B cell (primary cell): ENCODE data around the gene ERC2. TPM values are rescaled to one million over a fixed set of nuclear protein-coding genes. Genes with fewer than 3 reads are reported as not detected.

Experiments
- ATAC-seq: fragments of 200-7000 bp; cut with Tn5 transposase; one replicate; pipeline ENCODE4 v1.10.0; 2021; ENCODE audit warnings: low read depth, mild to moderate bottlenecking, moderate number of reproducible peaks, moderate library complexity
- CTCF ChIA-PET: fragments of 350-600 bp; sonication (Branson Sonifier 250); formaldehyde crosslinking; loops from one replicate; lab custom pipeline; 2021; ENCODE audit warnings: antibody characterized with exemption, inconsistent platforms; lab: Charles Lee
- POLR2A ChIA-PET: fragments of 350-600 bp; sonication (Branson Sonifier 250); formaldehyde crosslinking; loops from one replicate; lab custom pipeline; 2021; ENCODE audit warnings: antibody characterized with exemption; lab: Charles Lee
- DNase-seq: peaks from one replicate; pipeline ENCODE4 v3.0.0; 2013
- H2AFZ ChIP-seq: 2 replicates; pipeline ENCODE4 v1.6.1; 2012; ENCODE audit warnings: mild to moderate bottlenecking, low read depth, low read length; ENCODE audit not compliant: insufficient read depth, poor library complexity, severe bottlenecking
- H3K27ac ChIP-seq, 2 donors: 1 replicate in 1 of 2; 2 replicates in 1 of 2; pipeline ENCODE4 v1.5.1; 2012 to 2013; ENCODE audit warnings: low read length in 2 of 2, mild to moderate bottlenecking in 2 of 2, moderate library complexity in 1 of 2
- H3K27me3 ChIP-seq, 4 experiments: fragments of 200-600 bp in 1 of 4; sonication (generic) in 1 of 4; replicated peaks in 1 of 4; 1 replicate in 2 of 4; 2 replicates in 2 of 4; pipeline versions ENCODE4 v1.6.1 to v1.7.0; 2013 to 2016; ENCODE audit warnings: low read length in 3 of 4, mild to moderate bottlenecking in 2 of 4, mixed read lengths in 1 of 4, moderate library complexity in 1 of 4; ENCODE audit not compliant: insufficient read depth in 4 of 4, control insufficient read depth in 3 of 4; ENCODE audit errors: control extremely low read depth in 1 of 4
- H3K36me3 ChIP-seq, 2 experiments: replicated peaks in 1 of 2; 1 replicate in 1 of 2; 2 replicates in 1 of 2; pipeline versions ENCODE4 v1.6.1 to v1.7.1; 2013; ENCODE audit warnings: low read length in 1 of 2; ENCODE audit not compliant: insufficient read depth in 2 of 2, control insufficient read depth in 1 of 2; ENCODE audit errors: control extremely low read depth in 1 of 2, extremely low read depth in 1 of 2
- H3K4me1 ChIP-seq, 2 donors: fragments of 200-600 bp in 1 of 2; sonication (generic) in 1 of 2; 1 replicate in 1 of 2; 2 replicates in 1 of 2; pipeline versions ENCODE4 v1.5.1 to v1.6.1; 2013 to 2017; ENCODE audit warnings: low read length in 2 of 2; ENCODE audit not compliant: control insufficient read depth in 2 of 2, insufficient read depth in 2 of 2
- H3K4me2 ChIP-seq: replicated peaks from 2 replicates; pipeline ENCODE3; 2012; ENCODE audit warnings: mild to moderate bottlenecking, low read depth, low read length; ENCODE audit not compliant: poor library complexity, severe bottlenecking
- H3K4me3 ChIP-seq, 5 experiments: fragments of 200-600 bp in 1 of 5; sonication (generic) in 1 of 5; 1 replicate in 3 of 5; 2 replicates in 2 of 5; pipeline versions ENCODE4 v1.5.1 to v1.7.0; 2011 to 2016; ENCODE audit warnings: low read length in 4 of 5, mild to moderate bottlenecking in 4 of 5, low read depth in 2 of 5, control low read depth in 1 of 5, moderate library complexity in 1 of 5; ENCODE audit not compliant: insufficient read depth in 1 of 5; ENCODE audit errors: control extremely low read depth in 1 of 5, extremely low read depth in 1 of 5
- H3K79me2 ChIP-seq: fragments of 200-600 bp; sonication (generic); one replicate; pipeline ENCODE4 v1.6.0; 2016; ENCODE audit warnings: low read length; ENCODE audit not compliant: control insufficient read depth, insufficient read depth
- H3K9ac ChIP-seq: fragments of 200-600 bp; sonication (generic); 2 replicates; pipeline ENCODE4 v1.6.1; 2017; ENCODE audit warnings: mild to moderate bottlenecking, low read length, moderate library complexity
- H3K9me3 ChIP-seq, 3 donors: one replicate each; pipeline versions ENCODE4 v1.6.1 to v1.7.1; 2013; ENCODE audit warnings: low read length in 2 of 3; ENCODE audit not compliant: control insufficient read depth in 2 of 3, insufficient read depth in 1 of 3; ENCODE audit errors: control extremely low read depth in 1 of 3
- H4K20me1 ChIP-seq: 2 replicates; pipeline ENCODE4 v1.6.0; 2012; ENCODE audit warnings: mild to moderate bottlenecking, low read length; ENCODE audit not compliant: insufficient read depth, control insufficient read depth, poor library complexity, severe bottlenecking
- H3K27ac Mint-ChIP-seq: one replicate; pipeline ENCODE4 v1.8.0; 2021; ENCODE audit warnings: mixed read lengths
- H3K27me3 Mint-ChIP-seq: one replicate; pipeline ENCODE4 v1.8.0; 2021; ENCODE audit warnings: mixed read lengths
- H3K4me1 Mint-ChIP-seq: one replicate; pipeline ENCODE4 v1.8.0; 2021; ENCODE audit warnings: mixed read lengths
- H3K4me3 Mint-ChIP-seq: one replicate; pipeline ENCODE4 v1.8.0; 2021; ENCODE audit warnings: mixed read lengths
- H3K9me3 Mint-ChIP-seq: one replicate; pipeline ENCODE4 v1.8.0; 2022; ENCODE audit warnings: mixed read lengths; ENCODE audit not compliant: insufficient read depth
- EZH2 ChIP-seq: IDR thresholded peaks from 2 replicates; pipeline ENCODE4 v1.6.1; 2012; ENCODE audit warnings: borderline replicate concordance, low read depth, mild to moderate bottlenecking, moderate library complexity, low read length; ENCODE audit not compliant: insufficient read depth, poor library complexity, severe bottlenecking
- WGBS: methylation state at CpG from one replicate; pipeline ENCODE4 v1.1.5; 2013; ENCODE audit warnings: missing lambda C conversion rate; ENCODE audit not compliant: insufficient coverage; 5-methylcytosine and 5-hydroxymethylcytosine counted together
- intact Hi-C: fragments of 100-400 bp; cut with micrococcal nuclease; formaldehyde crosslinking; loops from one replicate; pipeline ENCODE4 v1.10.0; 2022
- polyA plus RNA-seq: library from polyadenylated mRNA; depleted of rRNA; stranded (reverse); fragments of >200 nt; gene quantifications from 2 replicates; pipeline ENCODE4 v1.2.3, GENCODE V29; 2012
- total RNA-seq, 2 donors: library from RNA; stranded (reverse); fragments of 120-200 nt in 1 of 2; gene quantifications; 1 replicate in 1 of 2; 2 replicates in 1 of 2; pipeline versions ENCODE4 v1.2.3 to v1.2.4, GENCODE V29; 2013 to 2022
- TF ChIP-seq, protein P1 (sequence below): fragments of 200-600 bp; IDR thresholded peaks from one replicate; pipeline ENCODE4 v1.8.0; 2022; ENCODE audit warnings: antibody characterized with exemption, mild to moderate bottlenecking

The ERC2 gene
- total and polyA plus RNA-seq, 2 donors (not counting 1 experiment from before 2014, with no cell fraction given), result not detected

DNA sequence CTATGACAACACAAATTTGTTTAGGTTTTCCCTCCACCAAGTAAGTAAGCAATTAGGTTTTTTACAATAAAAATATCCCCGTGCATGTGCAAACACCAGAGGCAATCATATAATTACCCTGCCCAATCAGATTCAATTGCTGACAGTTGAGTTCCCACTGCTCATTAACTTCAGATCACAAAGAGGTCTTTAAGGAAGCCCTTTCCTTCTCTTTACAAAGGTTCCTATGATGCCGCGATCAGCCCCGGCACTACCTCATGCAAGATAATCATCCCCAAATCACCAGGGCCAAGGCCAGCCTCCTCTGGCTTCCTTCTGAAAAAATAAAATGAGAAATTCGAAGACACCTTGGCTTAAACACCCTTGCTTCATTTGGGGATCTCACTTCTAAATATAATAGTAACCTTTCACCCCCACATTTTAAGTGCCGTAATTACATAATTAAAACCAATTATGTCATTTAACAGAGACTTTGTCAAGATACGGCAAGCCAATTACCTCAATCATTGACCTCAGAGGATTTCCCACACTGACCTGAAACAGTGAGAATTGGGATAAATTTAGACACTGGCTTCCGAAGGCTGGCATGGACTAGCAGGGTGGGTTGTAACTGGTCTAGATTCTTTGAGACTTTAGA lies 859.8 kb downstream of the ERC2 start:
- TF ChIP-seq, protein P1, sequence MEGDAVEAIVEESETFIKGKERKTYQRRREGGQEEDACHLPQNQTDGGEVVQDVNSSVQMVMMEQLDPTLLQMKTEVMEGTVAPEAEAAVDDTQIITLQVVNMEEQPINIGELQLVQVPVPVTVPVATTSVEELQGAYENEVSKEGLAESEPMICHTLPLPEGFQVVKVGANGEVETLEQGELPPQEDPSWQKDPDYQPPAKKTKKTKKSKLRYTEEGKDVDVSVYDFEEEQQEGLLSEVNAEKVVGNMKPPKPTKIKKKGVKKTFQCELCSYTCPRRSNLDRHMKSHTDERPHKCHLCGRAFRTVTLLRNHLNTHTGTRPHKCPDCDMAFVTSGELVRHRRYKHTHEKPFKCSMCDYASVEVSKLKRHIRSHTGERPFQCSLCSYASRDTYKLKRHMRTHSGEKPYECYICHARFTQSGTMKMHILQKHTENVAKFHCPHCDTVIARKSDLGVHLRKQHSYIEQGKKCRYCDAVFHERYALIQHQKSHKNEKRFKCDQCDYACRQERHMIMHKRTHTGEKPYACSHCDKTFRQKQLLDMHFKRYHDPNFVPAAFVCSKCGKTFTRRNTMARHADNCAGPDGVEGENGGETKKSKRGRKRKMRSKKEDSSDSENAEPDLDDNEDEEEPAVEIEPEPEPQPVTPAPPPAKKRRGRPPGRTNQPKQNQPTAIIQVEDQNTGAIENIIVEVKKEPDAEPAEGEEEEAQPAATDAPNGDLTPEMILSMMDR, result no peak
- no peak for TF ChIP-seq EZH2
- no peak overlapping the region for H3K4me2 ChIP-seq
- CTCF ChIA-PET, result no interaction called here
- H3K9me3 ChIP-seq, result peaks cover 0 to 3% (median 0%) of the 10 kb centered on the region in 3 donors
- H4K20me1 ChIP-seq, result no peaks in the 10 kb centered on the region
- POLR2A ChIA-PET, result no interaction called here
- H3K36me3 ChIP-seq, result no peaks in the 10 kb centered on the region
- no peaks in the 10 kb centered on the region for H3K27me3 ChIP-seq
- intact Hi-C loops, result no loop called here
- no peak overlapping the region for H3K9ac ChIP-seq
- no peaks in the 10 kb centered on the region for H3K4me1 ChIP-seq
- no peak overlapping the region for H3K4me3 ChIP-seq
- Mint-ChIP-seq H3K27me3 (no peaks in the 10 kb centered on the region), H3K4me3 (no peak overlapping the region), H3K4me1 (peaks cover 4% of the 10 kb centered on the region), H3K9me3 (no peaks in the 10 kb centered on the region), H3K27ac (no peak overlapping the region)
- no peaks in the 10 kb centered on the region for H3K79me2 ChIP-seq
- no peak overlapping the region for H3K27ac ChIP-seq
- H2AFZ ChIP-seq, result no peak overlapping the region
- WGBS, result 96% methylated on average over 5 of the region's 8 CpGs
- DNase-seq (no peak), ATAC-seq (no peak)

DNA sequence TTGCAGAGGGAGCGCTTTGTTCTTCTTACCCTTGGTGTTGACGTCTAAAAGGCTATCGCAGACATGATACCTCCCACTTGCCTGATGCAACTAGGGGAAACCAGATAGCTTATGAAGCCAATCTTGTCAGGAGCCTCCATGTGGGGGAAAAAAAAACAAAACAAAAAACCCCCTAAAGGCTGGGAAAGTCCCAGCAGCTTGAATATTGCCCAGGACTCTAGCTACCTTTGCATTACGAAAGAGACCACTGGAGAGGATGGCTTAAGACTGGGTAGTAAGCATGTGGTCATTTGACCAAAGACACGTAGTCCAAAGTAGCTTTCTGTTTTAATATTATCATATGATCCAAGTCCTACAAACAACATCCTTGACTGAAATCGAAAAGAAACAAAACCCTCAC lies 860.4 kb downstream of the ERC2 start:
- CTCF ChIA-PET, result no interaction called here
- Mint-ChIP-seq H3K27ac (no peak overlapping the region), H3K9me3 (no peaks in the 10 kb centered on the region), H3K4me3 (no peak overlapping the region), H3K27me3 (no peaks in the 10 kb centered on the region), H3K4me1 (peaks cover 4% of the 10 kb centered on the region)
- no peak overlapping the region for H3K9ac ChIP-seq
- 80% methylated on average over 1 of the region's 6 CpGs for WGBS
- POLR2A ChIA-PET, result no interaction called here
- no peaks in the 10 kb centered on the region for H3K27me3 ChIP-seq
- DNase-seq (no peak), ATAC-seq (no peak)
- H4K20me1 ChIP-seq, result no peaks in the 10 kb centered on the region
- H3K4me2 ChIP-seq, result no peak overlapping the region
- H3K36me3 ChIP-seq, result no peaks in the 10 kb centered on the region
- H3K9me3 ChIP-seq, result peaks cover 0 to 3% (median 0%) of the 10 kb centered on the region in 3 donors
- no peak overlapping the region for H3K4me3 ChIP-seq
- H3K27ac ChIP-seq, result no peak overlapping the region
- intact Hi-C loops, result no loop called here
- TF ChIP-seq, protein P1, result no peak
- TF ChIP-seq EZH2, result no peak
- H2AFZ ChIP-seq, result no peak overlapping the region
- no peaks in the 10 kb centered on the region for H3K4me1 ChIP-seq
- no peaks in the 10 kb centered on the region for H3K79me2 ChIP-seq
